Progenitor cell of endocrine pancreas (in vitro differentiated cells): Measurements from ENCODE around the gene FAH. TPM values are rescaled to one million over a fixed set of nuclear protein-coding genes. Genes with fewer than 3 reads are reported as not detected.
"Not testable (repeated sequence)": the region's sequence is repeated elsewhere in the genome, so short reads cannot be mapped to it uniquely, and the experiment has no call there.

Experiments
- DNase-seq: peaks from one replicate; pipeline ENCODE4 v3.0.0; 2021; ENCODE audit warnings: low spot score; ENCODE audit not compliant: unreplicated experiment
- H3K27ac Mint-ChIP-seq: 2 replicates; pipeline ENCODE4 v1.8.0; 2021; ENCODE audit warnings: mild to moderate bottlenecking, moderate library complexity, mixed read lengths
- H3K27me3 Mint-ChIP-seq: 2 replicates; pipeline ENCODE4 v1.8.0; 2021; ENCODE audit warnings: mixed read lengths
- H3K36me3 Mint-ChIP-seq: 2 replicates; pipeline ENCODE4 v1.8.0; 2022; ENCODE audit warnings: mixed read lengths; ENCODE audit not compliant: insufficient read depth
- H3K4me1 Mint-ChIP-seq: 2 replicates; pipeline ENCODE4 v1.8.0; 2021; ENCODE audit warnings: low read depth, mixed read lengths
- H3K4me3 Mint-ChIP-seq: 2 replicates; pipeline ENCODE4 v1.8.0; 2021; ENCODE audit warnings: low read depth, mild to moderate bottlenecking, moderate library complexity, mixed read lengths
- H3K9me3 Mint-ChIP-seq: 2 replicates; pipeline ENCODE4 v1.8.0; 2021; ENCODE audit warnings: low read depth, mixed read lengths
- CTCF ChIP-seq: fragments of 200-600 bp; sonication (generic); IDR thresholded peaks from one replicate; pipeline ENCODE4 v1.5.0; 2021; ENCODE audit warnings: antibody characterized with exemption, mild to moderate bottlenecking; ENCODE audit not compliant: unreplicated experiment
- total RNA-seq: library from RNA; stranded (reverse); gene quantifications from 2 replicates; pipeline ENCODE4 v1.2.1, GENCODE V29; 2021

FAH gene
- total RNA-seq, 1 donor from 2014 or later = 18.4 TPM

DNA sequence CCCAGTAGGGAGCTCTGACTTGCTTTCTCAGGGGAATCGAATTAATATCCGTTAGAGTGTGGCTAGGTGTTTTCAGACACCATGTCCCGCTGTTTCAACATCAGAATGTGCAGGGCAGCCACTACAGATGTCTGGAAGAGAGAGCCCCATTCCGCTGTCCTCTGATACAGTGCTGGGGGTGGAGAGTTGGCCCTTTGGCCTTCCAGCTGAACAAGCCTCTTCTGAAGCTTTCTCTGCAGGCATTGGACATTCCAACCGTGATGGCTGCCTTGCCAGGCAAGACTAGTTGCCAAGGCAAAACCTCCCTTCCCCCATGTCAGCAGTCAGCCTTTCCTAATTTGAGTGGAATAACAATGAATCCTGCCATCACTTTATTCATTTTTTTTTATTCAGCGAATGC is 1.5 kb downstream of the FAH start:
- TF ChIP-seq CTCF = no peak
- Mint-ChIP-seq H3K27me3 (peaks cover 19% of the 10 kb centered on the region), H3K4me1 (peaks cover 6% of the 10 kb centered on the region), H3K36me3 (no peaks in the 10 kb centered on the region), H3K27ac (no peak overlapping the region), H3K4me3 (peak overlapping the region; percentile 88), H3K9me3 (no peaks in the 10 kb centered on the region)
- DNase-seq = no peak

- Mint-ChIP-seq H3K27me3 (peaks cover 18% of the 10 kb centered on the region), H3K27ac (no peak overlapping the region), H3K36me3 (no peaks in the 10 kb centered on the region), H3K4me1 (peaks cover 6% of the 10 kb centered on the region), H3K9me3 (no peaks in the 10 kb centered on the region), H3K4me3 (no peak overlapping the region)
- TF ChIP-seq CTCF = no peak
- DNase-seq = no peak
Measured at GRCh38 chr15:80155001-80155377, 2.2 kb downstream of the FAH start.

GRCh38 chr15:80155378-80156175 is 2.8 kb downstream of the FAH start:
- not testable (repeated sequence) for H3K4me1 Mint-ChIP-seq, DNase-seq, H3K9me3 Mint-ChIP-seq, H3K4me3 Mint-ChIP-seq, H3K27ac Mint-ChIP-seq, H3K36me3 Mint-ChIP-seq
- H3K27me3 Mint-ChIP-seq = peaks cover 12% of the 10 kb centered on the region

DNA sequence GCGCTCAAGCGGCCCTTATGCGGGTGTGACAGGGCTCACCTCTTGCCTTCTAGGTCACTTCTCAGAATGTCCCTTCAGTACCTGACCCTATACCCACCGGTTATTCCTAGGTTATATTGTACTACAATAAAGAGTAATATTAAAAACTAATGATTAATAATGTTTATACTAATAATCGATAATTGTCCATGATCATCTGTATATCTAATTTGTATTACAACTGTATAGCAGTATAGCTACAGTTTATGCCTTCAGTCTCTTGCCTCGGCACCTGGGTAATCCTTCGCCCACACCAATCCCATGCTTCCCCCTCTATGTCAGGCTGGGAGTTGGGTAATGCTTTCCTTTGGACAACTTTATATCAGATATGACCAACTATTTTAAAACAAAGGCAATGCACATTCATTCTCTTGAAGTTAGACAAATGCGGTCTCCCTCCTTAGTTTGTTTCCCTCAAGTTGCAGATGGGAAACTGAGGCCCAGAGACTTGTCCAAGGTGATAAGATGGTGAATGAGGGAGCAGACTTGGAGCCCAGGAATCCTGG is 3.4 kb downstream of the FAH start:
- Mint-ChIP-seq H3K9me3 (no peaks in the 10 kb centered on the region), H3K27me3 (peaks cover 6% of the 10 kb centered on the region), H3K27ac (no peak overlapping the region), H3K4me1 (peaks cover 6% of the 10 kb centered on the region), H3K4me3 (no peak overlapping the region), H3K36me3 (no peaks in the 10 kb centered on the region)
- DNase-seq = no peak
- no peak for TF ChIP-seq CTCF

GRCh38 chr15:80157215-80157614 is 4.4 kb downstream of the FAH start:
- Mint-ChIP-seq H3K4me1 (peaks cover 10% of the 10 kb centered on the region), H3K9me3 (no peaks in the 10 kb centered on the region), H3K27ac (no peak overlapping the region), H3K36me3 (peaks cover 1% of the 10 kb centered on the region), H3K27me3 (no peaks in the 10 kb centered on the region), H3K4me3 (no peak overlapping the region)
- DNase-seq = no peak
- no peak for TF ChIP-seq CTCF

GRCh38 chr15:80159301-80159700 is 6.5 kb downstream of the FAH start:
- no peak overlapping the region for H3K4me3 Mint-ChIP-seq
- H3K4me1 Mint-ChIP-seq = peaks cover 6% of the 10 kb centered on the region
- no peak for TF ChIP-seq CTCF
- H3K9me3 Mint-ChIP-seq = no peaks in the 10 kb centered on the region
- no peaks in the 10 kb centered on the region for H3K27me3 Mint-ChIP-seq
- no peak for DNase-seq
- H3K36me3 Mint-ChIP-seq = peaks cover 6% of the 10 kb centered on the region
- no peak overlapping the region for H3K27ac Mint-ChIP-seq
